K562 (cell line): ENCODE results near the gene UBE2L3. TPM values are rescaled to one million over a fixed set of nuclear protein-coding genes. Genes with fewer than 3 reads are reported as not detected.

Source experiments
- CTCFL ChIP-seq: IDR thresholded peaks from 2 replicates; pipeline ENCODE4 v1.6.1; 2011; ENCODE audit warnings: borderline replicate concordance, low read depth, mild to moderate bottlenecking, moderate library complexity, low read length; ENCODE audit not compliant: insufficient read depth, poor library complexity, severe bottlenecking
- FOXO4 ChIP-seq: fragments of 450-650 bp; formaldehyde crosslinking; IDR thresholded peaks from 2 replicates; pipeline ENCODE4 v1.4.0; 2020; ENCODE audit warnings: mild to moderate bottlenecking, moderate library complexity
- FOXP4 ChIP-seq: sonication (generic); formaldehyde crosslinking; IDR thresholded peaks from 2 replicates; pipeline ENCODE4 v1.8.0; 2022; ENCODE audit warnings: mild to moderate bottlenecking, missing genetic modification reagents, borderline replicate concordance
- MAX ChIP-seq: sonication (generic); formaldehyde crosslinking; IDR thresholded peaks from 2 replicates; pipeline ENCODE4 v1.9.0; 2022; ENCODE audit warnings: mild to moderate bottlenecking, missing genetic modification reagents
- MEF2D ChIP-seq: conservative IDR thresholded peaks from 2 replicates; pipeline ENCODE4 v1.6.1; 2016; ENCODE audit warnings: low read depth, missing genetic modification characterization, missing compliant biosample characterization
- NFRKB ChIP-seq: fragments of 450-650 bp; IDR thresholded peaks from 2 replicates; pipeline ENCODE4 v1.6.1; 2016; ENCODE audit warnings: low read depth
- PBX2 ChIP-seq, 2 experiments: IDR thresholded peaks in 1 of 2; conservative IDR thresholded peaks in 1 of 2; 2 replicates each; pipeline ENCODE4 v1.6.1; 2016; ENCODE audit warnings: low read depth in 2 of 2, mild to moderate bottlenecking in 1 of 2, missing compliant biosample characterization in 1 of 2, missing genetic modification characterization in 1 of 2, moderate library complexity in 1 of 2
- POLR2A ChIP-seq: fragments of 450-650 bp; conservative IDR thresholded peaks from 2 replicates; pipeline ENCODE4 v1.6.1; 2016
- PRMT5 ChIP-seq: sonication (generic); formaldehyde crosslinking; IDR thresholded peaks from 2 replicates; pipeline ENCODE4 v1.5.0; 2020; ENCODE audit warnings: missing genetic modification reagents
- SIN3A ChIP-seq, 2 experiments: fragments of 150-350 bp in 1 of 2; IDR thresholded peaks; 2 replicates each; pipeline ENCODE4 v1.6.1; 2011 to 2016; ENCODE audit warnings: borderline replicate concordance in 2 of 2, low read depth in 2 of 2, low read length in 2 of 2, mild to moderate bottlenecking in 2 of 2, moderate library complexity in 2 of 2; ENCODE audit not compliant: control insufficient read depth in 1 of 2
- STAG1 ChIP-seq: sonication (generic); formaldehyde crosslinking; IDR thresholded peaks from 2 replicates; pipeline ENCODE4 v1.5.0; 2020; ENCODE audit warnings: missing genetic modification reagents, borderline replicate concordance
- TGIF2 ChIP-seq: sonication (generic); formaldehyde crosslinking; IDR thresholded peaks from 2 replicates; pipeline ENCODE4 v1.8.1; 2022; ENCODE audit warnings: mild to moderate bottlenecking, missing genetic modification reagents, moderate library complexity
- USF2 ChIP-seq: sonication (generic); formaldehyde crosslinking; IDR thresholded peaks from 2 replicates; pipeline ENCODE4 v1.5.0; 2020; ENCODE audit warnings: missing genetic modification reagents
- XRCC5 ChIP-seq: fragments of 200-400 bp; formaldehyde crosslinking; IDR thresholded peaks from 2 replicates; pipeline ENCODE4 v1.6.1; 2017; ENCODE audit warnings: low read depth, mild to moderate bottlenecking, low read length
- ZKSCAN8 ChIP-seq: fragments of 200-800 bp; sonication (Bioruptor generic); IDR thresholded peaks from 2 replicates; pipeline ENCODE4 v1.6.1; 2016; ENCODE audit warnings: missing genetic modification characterization, missing compliant biosample characterization
- ZNF717 ChIP-seq: fragments of 250-450 bp; sonication (Bioruptor Pico); IDR thresholded peaks from 2 replicates; pipeline ENCODE4 v1.5.0; 2021
- polyA plus RNA-seq, 8 experiments: library from polyadenylated mRNA; depleted of rRNA in 4 of 8; stranded (reverse) in 5 of 8; unstranded in 3 of 8; fragments of >200 nt; fragmentation: Nextera tagmentation in 2 of 8; fragmentation: Illumina TruSeq in 1 of 8; extraction: Ambion mirVana in 2 of 8; extraction: Trizol in 1 of 8; gene quantifications; 2 replicates each; pipeline versions ENCODE4 v1.2.1 to v1.2.3, GENCODE V29; 2011 to 2014; ENCODE audit warnings: inconsistent platforms in 1 of 8, missing spikeins in 1 of 8
- total RNA-seq, 7 experiments: library from RNA; depleted of rRNA in 6 of 7; stranded (reverse); fragments of >200 nt in 6 of 7; fragmentation: Illumina TruSeq in 2 of 7; extraction: Trizol in 2 of 7; gene quantifications; 2 replicates each; pipeline versions ENCODE4 v1.2.1 to v1.2.3, GENCODE V29; 2011 to 2021; ENCODE audit warnings: low replicate concordance in 1 of 7

UBE2L3 gene
- total and polyA plus RNA-seq, 9 of the 15 experiments (the other 6 are each of a cell fraction or from before 2014, with no cell fraction given), result 215 to 625 (median 285) TPM

GRCh38 chr22:21593406-21594232, 26.1 kb downstream of the UBE2L3 start (continued):
- TF ChIP-seq FOXP4 (CRISPR knock-in tag) (no peak), MEF2D (tag) (no peak), PRMT5 (CRISPR knock-in tag) (no peak), STAG1 (no peak), ZKSCAN8 (CRISPR knock-in tag) (no peak), USF2 (peak; percentile 6), POLR2A (no peak), ZNF717 (CRISPR knock-in tag) (no peak), NFRKB (no peak), CTCFL (peak; percentile 75), FOXO4 (CRISPR knock-in tag) (0 out of 2 replicates have a peak, but pooled peaks have one; percentile 22), PBX2 (CRISPR knock-in tag; IDR thresholded peaks at IDR 0.05; ENCODE audit: low read depth) (no peak), PBX2 (tag; conservative IDR thresholded peaks at IDR 0.05; ENCODE audit: low read depth) (no peak), TGIF2 (CRISPR knock-in tag) (no peak), XRCC5 (peak; percentile 93), SIN3A (IDR thresholded peaks at IDR 0.05; ENCODE audit: borderline replicate concordance in 2 of 2, control insufficient read depth in 1 of 2, low read depth in 2 of 2, low read length in 2 of 2) (0 out of 4 replicates have a peak, but pooled peaks have one; percentile 55 to 63), MAX (CRISPR knock-in tag) (no peak)
